Ovary (tissue), 3 donors: ENCODE data around the gene EFNA1.
"Not testable (repeated sequence)": the region's sequence is repeated elsewhere in the genome, so short reads cannot be mapped to it uniquely, and the experiment has no call there.

Source experiments
- CTCF ChIP-seq, 3 donors: fragments of 450-650 bp in 2 of 3; fragments of 200-600 bp in 1 of 3; IDR thresholded peaks; one replicate each; pipeline versions ENCODE4 v1.5.1 to v1.8.0; 2016 to 2022; ENCODE audit warnings: antibody characterized with exemption in 3 of 3, mild to moderate bottlenecking in 1 of 3
- POLR2A ChIP-seq: fragments of 450-650 bp; IDR thresholded peaks from one replicate; pipeline ENCODE4 v1.6.1; 2017; ENCODE audit warnings: antibody characterized with exemption, mild to moderate bottlenecking, moderate library complexity
- donor health status: DM: no; HTN: no; CAD: no.

GRCh38 chr1:155163785-155164184 lies 36.1 kb downstream of the EFNA1 start:
- TF ChIP-seq POLR2A; CTCF (IDR thresholded peaks at IDR 0.05): not testable (repeated sequence)
